Keratinocyte (primary cell): Measurements from ENCODE around the gene CCZ1B.

Source experiments
- CTCF ChIP-seq, 3 experiments: IDR thresholded peaks in 1 of 3; conservative IDR thresholded peaks in 1 of 3; optimal IDR thresholded peaks in 1 of 3; 2 replicates in 2 of 3; 3 replicates in 1 of 3; pipeline versions ENCODE3 to v1.5.1; 2011; ENCODE audit warnings: low read length in 3 of 3, mild to moderate bottlenecking in 3 of 3, moderate library complexity in 2 of 3, control low read depth in 1 of 3, inconsistent platforms in 1 of 3; ENCODE audit not compliant: insufficient read depth in 2 of 3; ENCODE audit errors: extremely low read depth in 1 of 3
- EZH2 ChIP-seq: IDR thresholded peaks from one replicate; pipeline ENCODE4 v1.6.1; 2012; ENCODE audit warnings: inconsistent platforms, mild to moderate bottlenecking, low read length, moderate library complexity

GRCh38 chr7:6831018-6831725 lies 5.1 kb upstream of the CCZ1B start:
- TF ChIP-seq CTCF (optimal IDR thresholded peaks at IDR 0.05 in 1 of 3, IDR thresholded peaks at IDR 0.05 in 1 of 3, conservative IDR thresholded peaks at IDR 0.05 in 1 of 3; ENCODE audit: extremely low read depth in 1 of 3, insufficient read depth in 2 of 3, low read length in 3 of 3) (no peak), EZH2 (no peak)
